ENCODE measurements around the gene EGFL7. TPM values are rescaled to one million over a fixed set of nuclear protein-coding genes. Genes with fewer than 3 reads are reported as not detected.

Gene EGFL7
- polyA plus RNA-seq, 1 of the 3 experiments (the other 2 are of a cell fraction), result 43.0 TPM

DNA sequence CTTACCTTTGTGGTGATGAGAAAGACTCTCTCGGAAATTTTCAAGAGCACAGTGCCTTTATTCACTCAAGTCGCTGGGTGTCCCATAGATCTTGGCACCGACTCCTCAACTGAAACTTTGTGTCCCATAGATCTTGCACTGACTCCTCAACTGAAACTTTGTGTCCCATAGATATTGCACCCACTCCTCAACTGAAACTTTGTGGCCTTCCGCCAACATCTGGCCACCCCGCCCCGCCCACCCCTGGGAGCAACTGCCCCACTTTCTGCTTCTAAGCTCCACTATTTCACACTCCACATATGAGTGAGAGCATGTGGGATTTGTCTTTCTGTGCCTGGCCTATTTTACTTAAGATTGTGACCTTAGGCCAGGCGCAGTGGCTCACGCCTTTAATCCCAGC lies 12.7 kb upstream of the EGFL7 start:
- 92% methylated on average over 8 of the region's 8 CpGs for WGBS (ENCODE audit: low lambda C conversion rate)
- DNase-seq, result no peak
- ChIA-PET CTCF (no interaction called here), POLR2A (no interaction called here)
- H3K9me2 ChIP-seq, result no peaks in the 10 kb centered on the region
- H3K9ac ChIP-seq, result no peak overlapping the region
- no peaks in the 10 kb centered on the region for H3F3A ChIP-seq (replicated peaks; ENCODE audit: insufficient read depth)
- H4K20me1 ChIP-seq (ENCODE audit: insufficient read depth), result no peaks in the 10 kb centered on the region
- H3K4me1 ChIP-seq (ENCODE audit: control insufficient read depth in 1 of 2, insufficient read depth in 2 of 2, low read depth in 1 of 2, low read length in 1 of 2), result peaks cover 0 to 28% of the 10 kb centered on the region in 2 experiments; a peak in 1 of 4 replicates
- H2AFZ ChIP-seq (ENCODE audit: low read depth), result no peak overlapping the region
- no peak overlapping the region for H3K4me3 ChIP-seq (ENCODE audit: low read depth in 2 of 2, low read length in 1 of 2)
- H3K9me3 ChIP-seq, result no peaks in the 10 kb centered on the region
- TF ChIP-seq FOSL2 (IDR thresholded peaks at IDR 0.05; ENCODE audit: borderline replicate concordance, low read depth), result no peak
- H3K27ac ChIP-seq (ENCODE audit: low read depth in 2 of 2, low read length in 1 of 2), result no peak overlapping the region
- no peaks in the 10 kb centered on the region for H3K79me2 ChIP-seq (ENCODE audit: insufficient read depth)
- H3K4me2 ChIP-seq, result no peak overlapping the region
- H3K36me3 ChIP-seq (replicated peaks in 1 of 2; ENCODE audit: control insufficient read depth in 1 of 2, insufficient read depth in 2 of 2, low read length in 1 of 2), result no peaks in the 10 kb centered on the region
- H3K27me3 ChIP-seq (ENCODE audit: insufficient read depth), result no peaks in the 10 kb centered on the region

GRCh38 chr9:136650648-136651047 lies 12.1 kb upstream of the EGFL7 start:
- TF ChIP-seq, protein P1, sequence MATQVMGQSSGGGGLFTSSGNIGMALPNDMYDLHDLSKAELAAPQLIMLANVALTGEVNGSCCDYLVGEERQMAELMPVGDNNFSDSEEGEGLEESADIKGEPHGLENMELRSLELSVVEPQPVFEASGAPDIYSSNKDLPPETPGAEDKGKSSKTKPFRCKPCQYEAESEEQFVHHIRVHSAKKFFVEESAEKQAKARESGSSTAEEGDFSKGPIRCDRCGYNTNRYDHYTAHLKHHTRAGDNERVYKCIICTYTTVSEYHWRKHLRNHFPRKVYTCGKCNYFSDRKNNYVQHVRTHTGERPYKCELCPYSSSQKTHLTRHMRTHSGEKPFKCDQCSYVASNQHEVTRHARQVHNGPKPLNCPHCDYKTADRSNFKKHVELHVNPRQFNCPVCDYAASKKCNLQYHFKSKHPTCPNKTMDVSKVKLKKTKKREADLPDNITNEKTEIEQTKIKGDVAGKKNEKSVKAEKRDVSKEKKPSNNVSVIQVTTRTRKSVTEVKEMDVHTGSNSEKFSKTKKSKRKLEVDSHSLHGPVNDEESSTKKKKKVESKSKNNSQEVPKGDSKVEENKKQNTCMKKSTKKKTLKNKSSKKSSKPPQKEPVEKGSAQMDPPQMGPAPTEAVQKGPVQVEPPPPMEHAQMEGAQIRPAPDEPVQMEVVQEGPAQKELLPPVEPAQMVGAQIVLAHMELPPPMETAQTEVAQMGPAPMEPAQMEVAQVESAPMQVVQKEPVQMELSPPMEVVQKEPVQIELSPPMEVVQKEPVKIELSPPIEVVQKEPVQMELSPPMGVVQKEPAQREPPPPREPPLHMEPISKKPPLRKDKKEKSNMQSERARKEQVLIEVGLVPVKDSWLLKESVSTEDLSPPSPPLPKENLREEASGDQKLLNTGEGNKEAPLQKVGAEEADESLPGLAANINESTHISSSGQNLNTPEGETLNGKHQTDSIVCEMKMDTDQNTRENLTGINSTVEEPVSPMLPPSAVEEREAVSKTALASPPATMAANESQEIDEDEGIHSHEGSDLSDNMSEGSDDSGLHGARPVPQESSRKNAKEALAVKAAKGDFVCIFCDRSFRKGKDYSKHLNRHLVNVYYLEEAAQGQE (IDR thresholded peaks at IDR 0.05; ENCODE audit: low read depth, low read length), result no peak
- TF ChIP-seq FOXM1 (IDR thresholded peaks at IDR 0.05; ENCODE audit: low read depth) (no peak), RXRA (IDR thresholded peaks at IDR 0.05; ENCODE audit: borderline replicate concordance, low read depth) (no peak), EP300 (IDR thresholded peaks at IDR 0.05; ENCODE audit: borderline replicate concordance in 1 of 2, low read depth in 1 of 2, low read length in 1 of 2) (no peak), TEAD4 (IDR thresholded peaks at IDR 0.05; ENCODE audit: borderline replicate concordance, insufficient read depth) (no peak), SIN3A (IDR thresholded peaks at IDR 0.05; ENCODE audit: borderline replicate concordance, low read depth, low read length) (no peak), GABPA (IDR thresholded peaks at IDR 0.05; ENCODE audit: low read depth) (no peak), YY1 (IDR thresholded peaks at IDR 0.05; ENCODE audit: low read depth) (no peak), GATA2 (CRISPR knock-in tag; IDR thresholded peaks at IDR 0.05) (no peak), MEF2A (IDR thresholded peaks at IDR 0.05; ENCODE audit: borderline replicate concordance, low read depth) (no peak)
- TF ChIP-seq, protein P2, sequence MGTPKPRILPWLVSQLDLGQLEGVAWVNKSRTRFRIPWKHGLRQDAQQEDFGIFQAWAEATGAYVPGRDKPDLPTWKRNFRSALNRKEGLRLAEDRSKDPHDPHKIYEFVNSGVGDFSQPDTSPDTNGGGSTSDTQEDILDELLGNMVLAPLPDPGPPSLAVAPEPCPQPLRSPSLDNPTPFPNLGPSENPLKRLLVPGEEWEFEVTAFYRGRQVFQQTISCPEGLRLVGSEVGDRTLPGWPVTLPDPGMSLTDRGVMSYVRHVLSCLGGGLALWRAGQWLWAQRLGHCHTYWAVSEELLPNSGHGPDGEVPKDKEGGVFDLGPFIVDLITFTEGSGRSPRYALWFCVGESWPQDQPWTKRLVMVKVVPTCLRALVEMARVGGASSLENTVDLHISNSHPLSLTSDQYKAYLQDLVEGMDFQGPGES (IDR thresholded peaks at IDR 0.05; ENCODE audit: low read depth, low read length), result no peak
- TF ChIP-seq, protein P3, sequence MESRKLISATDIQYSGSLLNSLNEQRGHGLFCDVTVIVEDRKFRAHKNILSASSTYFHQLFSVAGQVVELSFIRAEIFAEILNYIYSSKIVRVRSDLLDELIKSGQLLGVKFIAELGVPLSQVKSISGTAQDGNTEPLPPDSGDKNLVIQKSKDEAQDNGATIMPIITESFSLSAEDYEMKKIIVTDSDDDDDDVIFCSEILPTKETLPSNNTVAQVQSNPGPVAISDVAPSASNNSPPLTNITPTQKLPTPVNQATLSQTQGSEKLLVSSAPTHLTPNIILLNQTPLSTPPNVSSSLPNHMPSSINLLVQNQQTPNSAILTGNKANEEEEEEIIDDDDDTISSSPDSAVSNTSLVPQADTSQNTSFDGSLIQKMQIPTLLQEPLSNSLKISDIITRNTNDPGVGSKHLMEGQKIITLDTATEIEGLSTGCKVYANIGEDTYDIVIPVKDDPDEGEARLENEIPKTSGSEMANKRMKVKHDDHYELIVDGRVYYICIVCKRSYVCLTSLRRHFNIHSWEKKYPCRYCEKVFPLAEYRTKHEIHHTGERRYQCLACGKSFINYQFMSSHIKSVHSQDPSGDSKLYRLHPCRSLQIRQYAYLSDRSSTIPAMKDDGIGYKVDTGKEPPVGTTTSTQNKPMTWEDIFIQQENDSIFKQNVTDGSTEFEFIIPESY (IDR thresholded peaks at IDR 0.05; ENCODE audit: borderline replicate concordance, low read depth), result no peak
- TF ChIP-seq, protein P4, sequence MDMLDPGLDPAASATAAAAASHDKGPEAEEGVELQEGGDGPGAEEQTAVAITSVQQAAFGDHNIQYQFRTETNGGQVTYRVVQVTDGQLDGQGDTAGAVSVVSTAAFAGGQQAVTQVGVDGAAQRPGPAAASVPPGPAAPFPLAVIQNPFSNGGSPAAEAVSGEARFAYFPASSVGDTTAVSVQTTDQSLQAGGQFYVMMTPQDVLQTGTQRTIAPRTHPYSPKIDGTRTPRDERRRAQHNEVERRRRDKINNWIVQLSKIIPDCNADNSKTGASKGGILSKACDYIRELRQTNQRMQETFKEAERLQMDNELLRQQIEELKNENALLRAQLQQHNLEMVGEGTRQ (IDR thresholded peaks at IDR 0.05; ENCODE audit: borderline replicate concordance, low read depth, low read length), result no peak
- H3K9me2 ChIP-seq, result no peaks in the 10 kb centered on the region
- no peaks in the 10 kb centered on the region for H3F3A ChIP-seq (replicated peaks; ENCODE audit: insufficient read depth)
- ChIA-PET POLR2A (interaction anchor here (0.6 to 0.7 kb wide), 2 partner anchors 13 to 96 kb away, joined by 3 read pairs; no protein-coding TSS in a partner anchor), CTCF (interaction anchor here (0.7 to 1.9 kb wide), 2 partner anchors 11 to 166 kb away, joined by 3 to 8 read pairs; no protein-coding TSS in a partner anchor)
- DNase-seq, result no peak
- H3K79me2 ChIP-seq (ENCODE audit: insufficient read depth), result no peaks in the 10 kb centered on the region
- H3K4me2 ChIP-seq, result no peak overlapping the region
- H3K9me3 ChIP-seq, result no peaks in the 10 kb centered on the region
- H3K36me3 ChIP-seq (replicated peaks in 1 of 2; ENCODE audit: control insufficient read depth in 1 of 2, insufficient read depth in 2 of 2, low read length in 1 of 2), result no peaks in the 10 kb centered on the region
- H2AFZ ChIP-seq (ENCODE audit: low read depth), result no peak overlapping the region
- no peaks in the 10 kb centered on the region for H3K27me3 ChIP-seq (ENCODE audit: insufficient read depth)
- 90% methylated on average over 10 of the region's 10 CpGs for WGBS (ENCODE audit: low lambda C conversion rate)
- H3K4me3 ChIP-seq (ENCODE audit: low read depth in 2 of 2, low read length in 1 of 2), result no peak overlapping the region
- H3K4me1 ChIP-seq (ENCODE audit: control insufficient read depth in 1 of 2, insufficient read depth in 2 of 2, low read depth in 1 of 2, low read length in 1 of 2), result peaks cover 0 to 28% of the 10 kb centered on the region in 2 experiments; a peak in 1 of 4 replicates
- no peak overlapping the region for H3K27ac ChIP-seq (ENCODE audit: low read depth in 2 of 2, low read length in 1 of 2)
- H3K9ac ChIP-seq, result no peak overlapping the region
- H4K20me1 ChIP-seq (ENCODE audit: insufficient read depth), result no peaks in the 10 kb centered on the region

Data from SK-N-SH (cell line).